Heart right ventricle (tissue), 16 donors: ENCODE data around the gene GPRASP2. TPM values are rescaled to one million over a fixed set of nuclear protein-coding genes. Genes with fewer than 3 reads are reported as not detected.
"Not testable (repeated sequence)": the region's sequence is repeated elsewhere in the genome, so short reads cannot be mapped to it uniquely, and the experiment has no call there.

Source experiments
- ATAC-seq, 8 donors: fragments of 200-7000 bp; cut with Tn5 transposase; one replicate each; pipeline ENCODE4 v1.9.1; 2020; ENCODE audit warnings: mild to moderate bottlenecking in 8 of 8, moderate library complexity in 8 of 8, moderate number of reproducible peaks in 1 of 8
- DNase-seq, 2 donors: peaks; one replicate each; pipeline ENCODE4 v3.0.0-alpha.2; 2020
- H3K27ac ChIP-seq, 10 donors: fragments of 200-600 bp; sonication (generic) in 2 of 10; one replicate each; pipeline versions ENCODE4 v1.5.0 to v1.8.0; 2020 to 2022; ENCODE audit warnings: mild to moderate bottlenecking in 3 of 10
- H3K27me3 ChIP-seq, 7 donors: fragments of 200-600 bp; one replicate each; pipeline ENCODE4 v1.8.0; 2021 to 2022; ENCODE audit warnings: mild to moderate bottlenecking in 2 of 7
- H3K36me3 ChIP-seq, 9 donors: fragments of 200-600 bp; sonication (generic) in 1 of 9; one replicate each; pipeline versions ENCODE4 v1.5.0 to v1.8.0; 2020 to 2022; ENCODE audit warnings: mild to moderate bottlenecking in 2 of 9
- H3K4me1 ChIP-seq, 9 donors: fragments of 200-600 bp; sonication (generic) in 1 of 9; one replicate each; pipeline versions ENCODE4 v1.5.0 to v1.8.0; 2020 to 2022; ENCODE audit warnings: mild to moderate bottlenecking in 4 of 9
- H3K4me3 ChIP-seq, 10 donors: fragments of 200-600 bp; sonication (generic) in 2 of 10; one replicate each; pipeline versions ENCODE4 v1.5.0 to v1.8.0; 2020 to 2022; ENCODE audit warnings: mild to moderate bottlenecking in 7 of 10, moderate library complexity in 2 of 10
- H3K9me3 ChIP-seq, 11 donors: fragments of 200-600 bp in 10 of 11; sonication (generic) in 2 of 11; one replicate each; pipeline versions ENCODE4 v1.5.0 to v1.8.0; 2013 to 2022; ENCODE audit warnings: mild to moderate bottlenecking in 2 of 11, control low read depth in 1 of 11, moderate library complexity in 1 of 11
- CTCF ChIP-seq, 9 donors: fragments of 200-600 bp; sonication (generic) in 2 of 9; IDR thresholded peaks; one replicate each; pipeline versions ENCODE4 v1.5.0 to v1.8.0; 2021 to 2022; ENCODE audit warnings: antibody characterized with exemption in 9 of 9, mild to moderate bottlenecking in 5 of 9, moderate library complexity in 1 of 9
- WGBS, 2 donors: extraction: QIAGEN DNeasy Blood & Tissue Kit; methylation state at CpG; one replicate each; pipeline ENCODE4 v1.1.7; 2013; ENCODE audit warnings: inconsistent platforms in 1 of 2; 5-methylcytosine and 5-hydroxymethylcytosine counted together
- intact Hi-C, 10 donors: fragments of 100-400 bp; cut with DNase I; formaldehyde crosslinking; loops; one replicate each; pipeline versions ENCODE4 v1.11.1 to v1.14.2; 2022
- long read RNA-seq, 3 donors: library from polyadenylated mRNA; unstranded; transcript quantifications; one replicate each; pipeline ENCODE4 v2.0.0, GENCODE V29; 2020 to 2021
- polyA plus RNA-seq, 2 donors: library from polyadenylated mRNA; stranded (reverse); fragments of 200-250 nt; gene quantifications; one replicate each; pipeline ENCODE4 v1.2.3, GENCODE V29; 2013
- total RNA-seq, 10 donors: library from RNA; stranded (reverse); fragmentation: NEBNext Ultra II Directional in 3 of 10; extraction: Animal tissue kit (Norgen Biotek cat#: 25700) in 3 of 10; gene quantifications; one replicate each; pipeline versions ENCODE4 v1.2.1 to v1.2.4, GENCODE V29; 2021 to 2023
- donor health status: Arrhythmogenic right ventricular cardiomyopathy.
- donor health status: ischemic (EF 13 %, LVEDD 7.1; RV severe dilation, severe dysfunction).
- donor health status: healthy with polysubstance abuse.
- donor health status: DM: no; HTN: yes; CAD: no.
- donor health status: DM: no; HTN: no; CAD: no.
- donor health status: ischemic (EF 25% LVEDD 6.9; RV normal size, moderate dysfunction).
- donor health status: ischemic (EF 25% LVEDD 5.7; RV mildly dilated, moderate dysfunction).
- donor health status: healthy.
- donor health status: DM: yes; HTN: yes; CAD: no.
- donor health status: Ischemic cardiomyopathy.
- donor health status: ischemic (EF 35%, LVEDD 5.7; RV mildly dilated, moderate dysfunction).
- donor health status: nonischemic (EF 11% LVEDD 7.7; RV severe dilation, severe dysfunction).
- donor health status: DM: yes; HTN: yes; CAD: no.
- donor health status: PGD.
- donor health status: ischemic (EF 29% LVEDD 5.4; RV normal size, mild dysfunction).
- donor health status: nonischemic (EF 23%, LVEDD 6.1; RV moderate dilation, normal function).

The GPRASP2 gene
- 10 to 100 TPM; 11.5 to 21.3 (median 15.9) TPM for total RNA-seq
- polyA plus RNA-seq = 1 to 10 TPM; 3.7 to 4.0 TPM
- long read RNA-seq, donor 1, partial matches to known transcripts = 10 of 34 reads
- long read RNA-seq, donor 1, other reads (novel, unspliced or antisense) = 21 of 34 reads
- long read RNA-seq, donor 2, transcript GPRASP2-202 (5 exons, 581 nt) = major isoform, 13 of 68 reads
- long read RNA-seq, donor 2, partial matches to known transcripts = 10 of 68 reads
- long read RNA-seq, donor 2, other reads (novel, unspliced or antisense) = 43 of 68 reads
- long read RNA-seq, donor 3, transcript GPRASP2-202 (5 exons, 581 nt) = major isoform, 10 of 18 reads
- long read RNA-seq, donor 3, partial matches to known transcripts = 2 of 18 reads
- long read RNA-seq, donor 3, other reads (novel, unspliced or antisense) = 6 of 18 reads

GRCh38 chrX:102712216-102712966, at the start of gene GPRASP2:
Gene GPRASP2, plus strand, starts transcription at chrX:102712448. Its CDS starts 2,422 bp downstream, at chrX:102714870.
- Histone ChIP-seq H3K27ac (peak within 1 kb of the TSS; percentile 50 to 88 (median 87)), H3K36me3 (peaks cover 0 to 5% (median 0%) of the 10 kb centered on the region in 9 donors), H3K4me3 (peak within 1 kb of the TSS; percentile 60 to 81 (median 76)), H3K9me3 (no peaks in the 10 kb centered on the region), H3K27me3 (peaks cover 0 to 37% (median 0%) of the 10 kb centered on the region in 7 donors), H3K4me1 (peaks cover 0 to 4% (median 0%) of the 10 kb centered on the region in 9 donors)
- ATAC-seq (peak; percentile 85 to 91 (median 88)), DNase-seq (peak; percentile 33 to 56)
- intact Hi-C loops = loop anchor here in 4 of 10 donors (2.0 to 10.0 kb wide), 5 partner anchors 55 to 114 kb away; partner anchors contain the start of genes GPRASP1 (in 2 of the 4) and ARMCX5 (in 1 of the 4)
- WGBS, 2 donors = 1 to 2% methylated on average over 25 to 68 of the region's 68 CpGs
- TF ChIP-seq CTCF (IDR thresholded peaks at IDR 0.05) = peak in 1 of 9 donors; percentile 7

- intact Hi-C loops, DNase-seq, ATAC-seq, H3K27me3 ChIP-seq, H3K4me3 ChIP-seq, H3K4me1 ChIP-seq, H3K36me3 ChIP-seq, H3K27ac ChIP-seq: not testable (repeated sequence)
- H3K9me3 ChIP-seq = peaks cover 0 to 18% (median 0%) of the 10 kb centered on the region in 11 donors
- WGBS, 2 donors = 98 to 100% methylated on average over 4 of the region's 4 CpGs
Measured at GRCh38 chrX:102663820-102664219, 48.4 kb upstream of the GPRASP2 start.

GRCh38 chrX:102667034-102667433, 45.2 kb upstream of the GPRASP2 start:
- H3K27me3 ChIP-seq, H3K4me3 ChIP-seq, H3K4me1 ChIP-seq, intact Hi-C loops, H3K36me3 ChIP-seq, DNase-seq, ATAC-seq, H3K27ac ChIP-seq: not testable (repeated sequence)
- H3K9me3 ChIP-seq = peaks cover 0 to 18% (median 0%) of the 10 kb centered on the region in 11 donors
- WGBS, 2 donors = 100% methylated on average over 1 of the region's 1 CpG

- DNase-seq (no peak), ATAC-seq (no peak)
- H3K9me3 ChIP-seq = peaks cover 0 to 13% (median 0%) of the 10 kb centered on the region in 11 donors
- peaks cover 0 to 5% (median 0%) of the 10 kb centered on the region in 9 donors for H3K36me3 ChIP-seq
- no peak overlapping the region for H3K27ac ChIP-seq
- H3K27me3 ChIP-seq = no peaks in the 10 kb centered on the region
- no peak for TF ChIP-seq CTCF (IDR thresholded peaks at IDR 0.05)
- 90 to 94% methylated on average over 4 of the region's 4 CpGs for WGBS, 2 donors
- intact Hi-C loops = no loop called here
- H3K4me1 ChIP-seq = peaks cover 0 to 7% (median 0%) of the 10 kb centered on the region in 9 donors
- no peak overlapping the region for H3K4me3 ChIP-seq
Measured at GRCh38 chrX:102669526-102669925, 42.7 kb upstream of the GPRASP2 start.

GRCh38 chrX:102672856-102673255, 39.4 kb upstream of the GPRASP2 start:
- Histone ChIP-seq H3K27ac (no peak overlapping the region), H3K36me3 (peaks cover 0 to 5% (median 0%) of the 10 kb centered on the region in 9 donors), H3K9me3 (peaks cover 0 to 6% (median 0%) of the 10 kb centered on the region in 11 donors), H3K4me3 (no peak overlapping the region), H3K27me3 (peaks cover 0 to 1% (median 0%) of the 10 kb centered on the region in 7 donors), H3K4me1 (peaks cover 0 to 7% (median 0%) of the 10 kb centered on the region in 9 donors)
- ATAC-seq (peak in 2 of 8 donors; percentile 42 to 54), DNase-seq (no peak)
- WGBS, 2 donors = 18 to 28% methylated on average over 3 of the region's 3 CpGs
- intact Hi-C loops = no loop called here
- TF ChIP-seq CTCF (IDR thresholded peaks at IDR 0.05) = no peak

- peaks cover 0 to 23% (median 11%) of the 10 kb centered on the region in 11 donors for H3K9me3 ChIP-seq
- H3K27ac ChIP-seq, H3K27me3 ChIP-seq, intact Hi-C loops, H3K4me3 ChIP-seq, ATAC-seq, H3K36me3 ChIP-seq, H3K4me1 ChIP-seq, DNase-seq: not testable (repeated sequence)
- WGBS, 2 donors = 100% methylated on average over 1 of the region's 1 CpG
Measured at GRCh38 chrX:102677479-102677878, 34.8 kb upstream of the GPRASP2 start.
